HG03066 (cell line): ENCODE measurements around the gene SAP30L.

Experiments used
- ATAC-seq: cut with Tn5 transposase; IDR thresholded peaks from one replicate; pipeline ENCODE4 v1.9.1; 2021; ENCODE audit warnings: low read depth; ENCODE audit not compliant: unreplicated experiment

The SAP30L gene

DNA sequence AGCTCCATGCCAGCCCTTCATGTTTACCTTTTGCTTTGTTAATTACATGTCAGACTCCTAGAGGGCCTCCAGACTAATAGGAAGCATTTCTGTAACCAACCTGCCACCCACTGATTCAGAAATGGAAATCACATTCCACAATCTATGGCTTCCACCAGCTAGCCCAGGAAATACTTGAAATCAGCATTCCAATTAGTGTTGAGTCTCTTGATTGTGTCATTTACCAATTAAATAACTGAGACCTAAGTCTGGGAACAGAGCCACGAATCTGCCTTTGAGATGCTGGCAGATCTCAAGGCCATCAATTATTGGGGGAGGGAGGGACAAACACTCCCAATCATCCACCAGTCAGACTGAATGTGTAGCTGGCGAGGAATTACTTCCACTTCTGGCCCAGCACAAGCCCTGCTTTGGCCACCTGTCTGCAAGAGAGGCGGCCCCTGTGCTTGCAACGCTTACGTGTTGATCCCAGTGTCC lies 27.4 kb upstream of the SAP30L start:
- ATAC-seq: no peak

DNA sequence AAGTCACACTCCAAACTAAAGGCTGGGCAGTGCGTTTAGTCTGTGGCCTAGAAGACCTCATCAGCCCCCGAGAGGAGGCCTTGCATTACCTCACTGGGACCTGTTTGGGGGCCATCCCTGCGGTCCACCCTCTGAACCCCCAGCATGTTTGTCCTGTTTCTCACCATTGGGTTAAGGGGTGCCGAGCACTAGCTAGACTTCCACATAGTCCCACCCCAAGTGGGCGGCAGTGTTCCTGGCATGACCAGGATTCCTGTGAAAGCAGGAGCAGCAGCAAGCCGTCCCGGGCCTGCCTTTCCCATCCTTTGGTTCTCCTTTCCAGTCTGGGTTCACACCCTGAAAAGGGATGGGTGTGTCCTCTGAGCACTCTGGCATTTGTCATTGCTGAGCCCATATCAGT lies 26.6 kb upstream of the SAP30L start:
- ATAC-seq: no peak

DNA sequence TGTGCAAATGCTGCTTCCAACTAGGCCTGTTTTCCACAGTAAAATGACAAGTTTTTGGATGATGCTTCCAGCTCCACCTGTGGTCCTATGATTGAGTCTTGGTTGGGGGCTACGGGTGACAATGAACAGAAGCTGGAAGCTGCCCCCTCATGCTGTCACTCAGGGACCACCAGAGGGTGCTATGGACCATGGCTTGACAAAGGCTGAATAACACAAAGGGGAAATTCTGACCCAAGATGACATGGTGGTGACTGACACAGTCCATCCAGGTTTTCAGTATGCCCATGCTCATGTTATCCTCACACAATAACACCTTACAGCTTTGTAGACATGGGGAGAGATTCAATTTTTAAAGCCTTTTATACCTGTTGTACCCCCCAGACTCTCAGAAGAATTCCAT lies 23.9 kb upstream of the SAP30L start:
- no peak for ATAC-seq

DNA sequence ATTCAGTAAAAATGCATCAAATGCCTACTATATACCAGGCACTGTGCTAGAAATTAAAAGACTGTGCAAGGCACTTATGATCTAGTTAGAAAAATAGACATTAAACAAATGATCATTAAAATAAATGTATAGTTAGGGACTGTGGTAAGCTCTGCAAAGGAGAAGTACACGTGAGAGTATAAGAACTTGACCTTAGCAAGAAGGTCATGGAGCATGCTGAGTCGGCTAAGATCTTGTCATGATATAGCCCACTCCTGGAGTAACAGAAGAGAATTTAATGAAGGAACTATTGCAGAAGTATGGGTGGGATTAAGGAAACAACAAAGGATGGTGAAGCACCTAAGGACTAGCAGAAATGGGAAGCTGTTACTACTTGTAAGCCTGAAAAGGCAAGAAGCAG lies 23.5 kb upstream of the SAP30L start:
- no peak for ATAC-seq

DNA sequence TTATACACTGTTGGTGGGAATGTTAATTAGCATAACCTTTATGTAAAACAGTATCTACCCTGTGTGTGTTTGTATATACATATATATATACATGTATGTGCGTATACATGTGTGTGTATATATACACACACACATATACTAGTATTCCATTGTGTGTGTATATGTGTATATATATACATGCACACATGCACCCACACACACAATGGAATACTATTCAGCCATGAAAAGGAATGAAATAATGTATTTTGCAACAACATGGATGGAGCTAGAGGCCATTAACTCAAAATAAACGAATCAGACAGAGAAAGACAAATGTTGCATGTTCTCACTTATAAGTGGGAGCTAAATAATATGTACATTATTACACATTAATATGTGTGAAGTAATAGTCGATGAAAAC lies 17.6 kb upstream of the SAP30L start:
- no peak for ATAC-seq

DNA sequence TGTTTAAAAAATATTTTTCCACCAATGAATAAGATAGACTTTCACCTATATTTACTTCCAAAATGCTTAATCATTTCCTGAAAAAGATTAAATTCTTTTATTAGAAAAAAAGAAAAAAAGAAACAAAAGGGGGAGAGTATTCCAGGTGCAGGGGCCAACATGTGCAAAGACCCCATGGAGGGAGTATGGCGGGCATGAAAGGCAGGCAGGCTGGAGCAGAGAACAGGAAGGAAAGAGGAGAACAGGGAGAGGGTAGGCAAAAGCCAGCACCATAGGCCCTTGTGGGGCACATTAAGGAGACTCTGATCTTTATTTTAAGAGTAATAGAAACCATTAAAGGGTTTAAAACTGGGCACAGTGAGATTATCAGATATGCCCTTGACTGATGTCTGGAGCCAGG lies 16.5 kb upstream of the SAP30L start:
- ATAC-seq: no peak

DNA sequence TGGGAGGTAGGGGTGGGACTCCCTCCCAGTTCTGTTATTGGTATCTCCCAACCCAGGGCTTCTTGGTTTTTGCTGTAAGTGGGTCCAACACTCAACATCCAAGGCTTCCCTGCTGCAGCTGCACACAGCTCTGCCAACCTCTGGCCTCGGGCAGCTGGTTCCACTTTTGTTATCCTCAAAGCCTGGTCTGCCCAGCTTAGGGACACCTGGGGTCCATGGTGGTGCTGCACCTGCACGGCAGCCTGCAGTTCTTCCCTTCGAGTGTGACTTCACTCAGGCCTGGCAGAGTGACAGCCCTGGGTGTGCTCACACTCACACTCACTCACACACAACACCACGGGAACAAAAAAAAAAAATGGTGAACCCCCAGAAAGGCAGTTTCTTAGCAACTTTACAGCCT lies 15.3 kb upstream of the SAP30L start:
- no peak for ATAC-seq

DNA sequence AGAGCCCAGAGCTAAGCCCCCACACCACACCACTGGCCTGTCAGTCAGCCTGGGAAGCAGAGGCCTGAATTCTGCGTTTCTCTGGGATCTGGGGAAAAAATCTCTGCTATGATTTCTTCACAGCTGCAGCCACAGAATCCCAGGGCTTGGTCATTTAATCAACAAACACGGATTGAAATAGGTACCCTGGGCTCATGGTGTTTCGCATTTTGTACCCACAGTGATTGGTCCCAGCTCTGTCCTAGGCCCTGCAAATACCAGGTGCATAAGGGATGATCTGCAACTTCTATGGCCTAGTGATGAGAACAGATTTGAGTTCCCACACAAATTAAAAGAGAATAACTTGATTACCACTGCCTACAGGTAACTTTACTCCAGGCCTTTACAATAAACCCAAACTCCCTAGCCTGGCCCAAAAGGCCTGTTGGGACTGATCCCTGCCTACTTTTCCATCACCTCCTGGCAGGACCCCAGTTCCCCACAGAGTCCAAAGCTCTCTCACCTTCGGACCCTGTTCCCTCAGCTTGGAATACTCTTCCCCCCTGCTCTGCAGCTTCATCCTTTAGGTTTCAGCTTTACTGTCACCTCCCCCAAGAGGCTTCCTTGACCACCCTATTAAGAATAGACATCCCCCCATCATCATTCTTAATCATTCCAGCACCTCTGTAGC lies 14.7 kb upstream of the SAP30L start:
- ATAC-seq: no peak

DNA sequence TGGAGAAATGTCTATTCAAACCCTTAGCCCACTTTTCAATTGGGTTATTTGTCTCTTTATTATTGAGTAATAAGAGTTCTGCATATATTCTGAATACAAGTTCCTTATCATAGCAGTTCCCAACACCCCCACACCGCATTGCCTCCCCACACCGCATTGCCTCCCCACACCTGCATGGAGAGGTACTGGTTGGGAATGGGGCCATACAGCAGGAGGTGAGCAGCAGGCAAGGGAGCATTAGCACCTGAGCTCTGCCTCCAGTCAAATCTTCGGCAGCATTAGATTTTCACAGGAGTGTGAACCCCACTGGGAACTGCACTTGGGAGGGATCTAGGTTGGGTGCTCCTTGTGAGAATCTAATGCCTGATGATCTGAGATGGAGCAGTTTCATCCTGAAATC lies 10.6 kb upstream of the SAP30L start:
- ATAC-seq: no peak

DNA sequence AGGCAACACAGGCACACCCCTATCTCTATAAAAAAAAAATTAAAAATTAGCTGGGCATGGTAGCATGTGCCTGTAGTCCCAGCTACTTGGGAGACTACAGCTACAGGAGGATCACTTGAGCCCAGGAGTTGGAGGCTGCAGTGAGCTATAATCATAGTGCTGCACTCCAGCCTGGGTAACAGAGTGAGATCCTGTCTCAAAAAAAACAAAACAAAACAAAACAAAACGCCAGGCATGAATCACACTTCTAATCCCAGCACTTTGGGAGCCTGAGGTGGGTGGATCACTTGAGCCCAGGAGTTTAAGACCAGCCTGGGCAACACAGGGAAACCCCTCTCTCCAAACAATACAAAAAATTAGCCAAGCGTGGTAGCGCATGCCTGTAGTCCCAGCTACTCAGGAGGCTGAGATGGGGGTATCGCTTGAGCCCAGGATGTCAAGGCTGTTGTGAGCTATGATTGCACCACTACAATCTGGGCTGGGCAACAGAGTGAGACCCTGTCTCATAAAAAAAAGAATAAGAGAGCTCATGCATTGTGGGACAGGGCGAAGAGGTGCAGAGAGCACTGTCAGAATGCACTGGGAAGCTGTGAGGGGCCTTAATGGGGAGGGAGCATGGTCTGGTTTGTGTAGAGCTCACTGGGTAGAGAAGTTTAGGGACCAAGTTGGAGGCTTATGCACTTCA lies 8.4 kb upstream of the SAP30L start:
- no peak for ATAC-seq

DNA sequence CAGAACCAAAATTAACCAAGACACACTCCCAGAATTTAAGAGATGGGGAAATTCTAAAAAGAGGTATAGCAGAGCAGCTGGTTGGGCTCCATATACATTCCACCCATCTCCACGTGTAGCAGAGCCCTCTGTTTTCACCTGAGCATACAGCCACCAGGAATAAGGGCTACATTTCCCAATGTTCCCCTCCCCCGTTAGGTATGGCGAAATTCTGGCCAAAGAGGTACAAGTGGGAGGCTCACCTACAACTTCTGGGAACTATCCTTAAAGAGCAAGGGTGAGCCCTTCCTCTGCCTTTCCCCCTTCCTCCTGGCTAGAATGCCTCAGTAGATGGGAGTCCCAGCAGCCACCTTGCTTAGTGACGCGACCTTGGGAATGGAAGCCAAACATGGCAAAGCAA lies 5.3 kb upstream of the SAP30L start:
- ATAC-seq: no peak

DNA sequence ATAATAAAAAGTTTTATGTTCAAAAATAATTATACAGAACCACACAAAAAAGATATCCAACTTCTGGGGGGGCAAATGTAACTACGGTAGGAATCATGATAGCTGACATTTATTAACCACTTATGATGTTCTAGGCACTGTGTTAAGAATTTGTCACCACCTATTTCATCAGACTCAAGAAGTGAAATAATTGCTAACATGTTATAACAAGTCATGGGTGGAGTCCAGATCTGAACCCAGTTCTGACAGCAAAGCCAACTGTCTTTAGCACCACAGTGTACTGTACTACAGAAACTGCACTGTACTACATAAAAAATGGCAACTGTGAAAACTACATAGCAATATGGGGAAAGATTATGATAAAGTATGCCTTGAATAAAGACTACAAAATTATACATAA lies 3.0 kb upstream of the SAP30L start:
- ATAC-seq: no peak

DNA sequence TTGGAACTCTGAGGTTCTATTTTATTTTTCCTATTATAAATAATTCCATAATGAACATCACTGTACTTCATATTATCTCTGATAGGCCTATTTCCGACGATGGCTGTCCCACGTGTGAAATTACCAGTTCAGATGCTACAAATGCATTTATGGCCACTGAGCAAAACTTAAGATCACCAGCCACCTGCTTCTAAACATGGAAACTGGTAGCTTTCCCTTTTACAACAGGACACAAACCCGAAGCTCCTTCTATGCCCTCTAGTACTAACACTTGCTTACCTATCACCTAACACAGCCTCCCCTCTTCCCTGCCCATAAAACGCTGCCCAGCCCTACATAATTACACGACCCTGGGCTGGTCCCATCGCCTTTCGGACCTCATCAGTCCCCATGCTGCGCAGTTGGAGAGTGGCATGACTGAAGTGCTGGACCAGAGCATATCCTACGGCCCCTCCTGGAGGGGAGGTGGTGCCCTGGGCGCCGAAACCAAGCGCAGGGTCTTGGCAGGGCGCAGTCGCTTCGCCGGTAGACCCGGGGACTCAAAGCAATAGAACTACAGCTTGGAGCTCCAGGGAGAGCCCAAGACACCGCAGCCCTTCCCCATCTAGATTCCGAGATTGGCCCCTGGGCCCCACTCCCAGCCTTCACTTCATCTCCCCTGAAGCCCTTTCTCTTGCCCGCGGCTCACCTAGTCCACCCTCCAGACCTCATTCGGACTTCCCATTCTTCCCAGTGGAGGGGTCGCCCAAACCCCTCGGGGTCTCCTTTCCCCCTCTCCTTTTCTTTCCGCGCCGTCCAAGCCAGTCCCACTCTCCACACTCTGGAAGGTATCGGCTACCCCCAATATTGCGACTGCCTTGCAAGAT lies 1.0 kb upstream of the SAP30L start:
- ATAC-seq: peak; percentile 3

DNA sequence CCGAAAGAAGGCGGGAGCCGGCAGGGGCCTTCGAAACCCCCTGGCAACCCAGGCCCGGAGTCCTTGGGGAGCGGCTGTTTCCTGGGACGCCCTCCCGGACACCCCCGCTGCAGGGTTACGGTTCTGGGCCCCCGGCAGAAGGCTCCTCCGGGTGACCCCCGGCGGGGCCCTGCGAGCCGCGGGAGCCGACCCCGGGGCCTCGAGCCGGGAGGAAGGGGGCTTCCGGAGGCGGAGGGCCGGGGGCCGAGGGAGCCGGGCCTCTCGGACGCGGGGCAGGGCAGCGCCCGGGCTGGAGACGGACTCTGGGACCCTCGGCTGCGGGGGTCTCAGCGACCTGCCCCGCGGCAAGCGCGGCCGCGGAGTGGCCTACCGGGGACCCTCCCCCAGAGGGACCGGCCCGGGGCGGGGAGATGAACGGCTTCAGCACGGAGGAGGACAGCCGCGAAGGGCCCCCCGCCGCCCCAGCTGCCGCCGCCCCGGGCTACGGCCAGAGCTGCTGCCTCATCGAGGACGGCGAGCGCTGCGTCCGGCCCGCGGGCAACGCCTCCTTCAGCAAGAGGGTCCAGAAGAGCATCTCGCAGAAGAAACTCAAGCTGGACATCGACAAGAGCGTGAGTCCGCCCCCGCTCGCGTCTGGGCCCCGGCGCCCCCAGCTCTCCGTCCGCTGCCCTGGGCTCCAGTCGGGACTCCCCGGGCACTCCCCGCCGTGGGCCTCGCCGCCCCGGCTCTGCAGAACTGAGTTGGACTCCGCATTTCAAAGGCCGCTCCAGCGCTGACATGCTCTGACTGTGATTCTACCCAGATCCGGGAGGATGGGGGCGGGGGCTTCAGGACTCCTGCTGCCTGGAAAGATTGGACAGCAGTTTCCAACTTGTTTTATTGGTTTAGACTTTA lies 645 bp downstream of the SAP30L start:
- ATAC-seq: peak; percentile 23

DNA sequence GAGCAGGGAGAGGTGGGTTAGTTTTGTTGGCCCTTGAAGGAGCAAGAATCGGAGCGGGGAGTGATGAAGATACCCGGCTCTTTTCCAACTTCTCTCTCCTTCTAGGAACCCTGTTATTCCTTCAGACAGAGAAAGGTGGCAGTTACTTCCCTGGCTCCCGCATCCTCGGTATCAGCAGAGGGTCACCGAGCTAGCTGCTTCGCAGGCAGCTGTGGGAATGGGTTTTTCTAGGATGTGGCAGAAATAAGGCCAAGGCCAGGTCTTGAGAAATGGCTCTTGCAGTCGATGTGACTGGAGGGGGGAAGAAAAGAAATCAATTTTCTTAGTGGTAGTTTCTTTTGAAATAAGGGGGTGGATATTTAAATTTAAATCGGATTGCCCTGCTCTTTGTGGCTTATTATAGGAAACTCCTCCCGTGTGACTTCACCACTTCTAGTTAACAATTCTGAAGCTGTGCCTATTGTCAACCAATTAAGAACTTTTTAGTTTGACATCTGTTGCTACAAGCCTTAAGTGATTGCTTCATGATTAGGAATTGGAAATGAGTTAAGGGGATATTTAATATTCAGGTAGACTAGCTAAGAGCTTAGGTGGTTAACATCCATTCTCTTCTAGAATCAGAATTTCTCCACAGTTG lies 1.4 kb downstream of the SAP30L start:
- no peak for ATAC-seq

DNA sequence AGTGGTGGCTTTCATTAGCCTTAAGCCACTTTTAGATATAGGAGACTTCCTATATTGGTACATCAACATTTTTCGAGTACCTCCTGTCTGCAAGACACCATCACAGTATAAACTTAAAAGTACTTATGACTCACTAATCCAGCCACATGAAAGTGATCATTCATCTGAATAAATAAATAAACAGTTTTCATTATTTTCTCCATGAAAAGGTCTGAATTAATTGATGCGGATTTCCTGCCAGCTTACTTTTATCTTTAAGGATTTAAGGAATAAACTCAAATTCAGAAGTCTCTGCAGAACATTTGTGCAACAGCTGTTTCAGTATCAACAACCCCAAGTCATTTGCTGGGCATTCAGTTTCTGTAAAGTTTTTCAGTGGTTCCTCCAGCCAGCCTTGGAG lies 4.0 kb downstream of the SAP30L start:
- no peak for ATAC-seq

DNA sequence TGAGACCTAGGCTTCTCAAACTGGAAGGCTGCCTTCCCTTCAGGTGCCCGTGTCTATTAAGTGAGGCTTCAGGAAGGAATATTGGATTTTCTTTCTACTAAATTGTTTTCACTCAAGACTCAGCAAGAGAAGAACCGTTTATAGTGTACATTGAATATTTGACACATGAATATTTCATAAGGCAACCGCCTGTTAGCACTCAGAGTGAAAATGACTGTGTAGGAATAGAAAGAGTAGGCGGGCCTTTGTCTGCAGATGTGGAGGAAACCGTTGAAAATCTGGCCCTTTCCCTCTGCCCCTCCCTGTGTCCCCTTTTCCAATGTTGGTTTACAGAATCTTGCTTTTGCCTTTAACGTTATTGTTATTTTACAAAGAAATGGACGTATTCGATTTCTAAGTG lies 6.2 kb downstream of the SAP30L start:
- no peak for ATAC-seq

DNA sequence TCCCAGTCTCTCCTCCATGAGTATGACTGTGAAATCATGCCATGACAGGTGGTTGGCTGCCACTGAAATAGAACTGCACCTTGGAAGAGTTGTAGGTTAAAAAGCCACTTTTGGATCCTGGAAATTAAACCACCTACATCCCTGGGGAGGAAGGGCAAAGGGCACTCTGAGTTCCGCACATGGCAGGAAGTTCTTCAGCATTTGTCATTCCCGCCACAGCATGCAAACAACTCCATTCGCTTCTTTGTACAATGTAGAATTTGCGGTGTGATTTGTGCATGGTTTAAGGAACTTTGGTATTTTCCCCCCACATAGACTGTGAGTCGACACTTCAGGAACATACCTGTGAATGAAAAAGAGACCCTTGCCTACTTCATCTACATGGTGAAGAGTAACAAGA lies 9.8 kb downstream of the SAP30L start:
- no peak for ATAC-seq

DNA sequence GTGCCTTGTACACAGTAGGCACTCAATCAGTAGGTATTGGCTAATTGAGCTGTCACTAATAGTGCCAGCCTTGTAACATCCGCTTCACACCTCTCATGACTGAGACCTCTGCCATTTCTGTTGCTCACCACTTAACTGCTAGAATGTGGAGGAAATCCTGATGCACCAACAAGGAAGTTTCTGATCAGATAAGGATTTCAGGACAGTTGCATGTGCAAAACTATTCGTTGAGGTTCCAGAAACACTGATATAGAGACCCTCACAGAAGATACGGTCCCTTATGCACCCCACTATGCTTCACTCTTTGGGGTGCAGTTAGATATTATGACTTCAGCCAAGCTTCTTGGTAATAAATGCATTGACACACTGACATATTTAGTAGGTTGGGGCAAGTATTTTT lies 10.7 kb downstream of the SAP30L start:
- ATAC-seq: no peak

DNA sequence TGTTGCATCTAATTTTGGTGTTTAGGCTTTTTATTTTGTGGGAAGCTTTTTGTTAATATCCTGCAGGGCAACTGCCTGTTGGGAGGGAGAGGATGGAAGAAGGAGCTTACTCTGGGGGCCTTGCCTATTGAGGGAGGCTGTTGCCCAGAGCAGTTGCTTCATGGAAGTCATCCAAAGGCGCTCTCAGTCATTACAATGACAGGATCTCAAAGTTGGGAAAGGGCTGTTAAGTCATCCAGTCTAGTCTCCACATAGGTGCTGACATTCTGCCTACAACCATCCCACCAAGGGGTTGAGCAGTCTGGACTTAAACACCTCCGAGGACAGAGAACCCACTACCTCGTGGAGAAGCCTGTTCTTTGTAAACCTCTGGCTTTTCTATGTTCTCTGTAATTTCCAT lies 13.2 kb downstream of the SAP30L start:
- ATAC-seq: no peak
